ENCODE results near the gene CFAP92.
"Not testable (repeated sequence)": the region's sequence is repeated elsewhere in the genome, so short reads cannot be mapped to it uniquely, and the experiment has no call there.

CFAP92 gene

GRCh38 chr3:128906031-128906803, 87.7 kb downstream of the CFAP92 start:
- DNase-seq (ENCODE audit: low read depth, low spot score), result no peak

DNA sequence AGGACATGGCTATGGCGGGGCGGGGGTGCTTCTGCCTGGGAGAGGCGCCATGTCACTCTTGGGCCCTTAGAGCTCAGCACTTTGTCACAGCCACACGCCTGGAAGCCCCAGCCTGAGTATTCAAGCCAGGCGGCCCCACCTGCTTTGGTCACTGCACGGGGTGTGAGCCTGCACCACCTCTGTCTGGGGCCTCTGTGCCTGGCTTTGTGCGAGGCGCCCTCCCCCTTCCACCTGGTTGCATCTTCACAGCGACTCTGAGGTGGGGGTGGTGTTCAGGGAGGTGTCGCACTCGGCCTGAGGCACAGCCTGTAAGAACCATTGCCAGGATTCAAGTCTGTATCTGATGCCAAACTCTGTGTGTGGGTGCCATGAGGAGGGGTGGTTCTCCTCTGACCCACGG, 90.4 kb downstream of the CFAP92 start:
- no peak for DNase-seq (ENCODE audit: low read depth, low spot score)

GRCh38 chr3:128902426-128902825, 91.5 kb downstream of the CFAP92 start:
- DNase-seq (ENCODE audit: low read depth, low spot score), result no peak

DNA sequence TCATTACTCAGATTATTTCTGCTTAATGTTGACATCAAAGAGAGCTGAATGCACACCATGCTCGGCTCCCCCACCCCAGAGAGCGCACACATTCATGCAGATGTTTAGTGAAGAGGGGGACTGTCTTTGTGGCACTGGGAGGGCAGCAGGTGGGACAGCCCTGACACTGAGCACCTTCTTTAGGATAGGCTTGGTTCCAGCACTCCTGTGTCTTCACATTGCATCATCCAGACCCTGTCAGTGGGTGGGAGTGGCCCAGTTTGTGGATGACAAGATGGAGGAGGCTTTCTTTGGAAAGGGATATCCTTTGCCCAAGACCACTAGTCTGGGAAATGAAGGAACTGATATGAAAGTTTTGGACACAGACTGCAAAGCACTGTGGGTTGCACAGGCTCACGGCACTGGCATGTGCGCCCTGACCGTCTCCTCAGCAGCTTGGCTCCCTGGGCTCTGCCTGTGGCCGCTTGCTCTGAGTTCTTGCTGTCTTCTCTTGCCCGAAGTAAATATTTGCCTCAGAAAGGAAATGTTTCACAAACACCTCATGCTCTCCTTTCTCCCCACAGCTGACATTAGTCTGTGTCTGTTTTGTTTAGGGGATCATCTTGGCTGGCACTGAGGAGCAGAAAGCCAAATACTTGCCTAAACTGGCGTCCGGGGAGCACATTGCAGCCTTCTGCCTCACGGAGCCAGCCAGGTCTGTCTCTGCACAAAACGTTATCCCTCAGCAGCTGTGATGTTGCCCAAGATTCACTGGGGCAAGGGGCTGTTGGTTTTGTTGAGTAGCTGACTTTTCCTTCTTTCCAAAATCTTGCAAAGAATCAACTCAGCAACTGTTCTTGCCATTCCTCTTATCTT, 97.8 kb downstream of the CFAP92 start:
- no peak for DNase-seq (ENCODE audit: low read depth, low spot score)

DNA sequence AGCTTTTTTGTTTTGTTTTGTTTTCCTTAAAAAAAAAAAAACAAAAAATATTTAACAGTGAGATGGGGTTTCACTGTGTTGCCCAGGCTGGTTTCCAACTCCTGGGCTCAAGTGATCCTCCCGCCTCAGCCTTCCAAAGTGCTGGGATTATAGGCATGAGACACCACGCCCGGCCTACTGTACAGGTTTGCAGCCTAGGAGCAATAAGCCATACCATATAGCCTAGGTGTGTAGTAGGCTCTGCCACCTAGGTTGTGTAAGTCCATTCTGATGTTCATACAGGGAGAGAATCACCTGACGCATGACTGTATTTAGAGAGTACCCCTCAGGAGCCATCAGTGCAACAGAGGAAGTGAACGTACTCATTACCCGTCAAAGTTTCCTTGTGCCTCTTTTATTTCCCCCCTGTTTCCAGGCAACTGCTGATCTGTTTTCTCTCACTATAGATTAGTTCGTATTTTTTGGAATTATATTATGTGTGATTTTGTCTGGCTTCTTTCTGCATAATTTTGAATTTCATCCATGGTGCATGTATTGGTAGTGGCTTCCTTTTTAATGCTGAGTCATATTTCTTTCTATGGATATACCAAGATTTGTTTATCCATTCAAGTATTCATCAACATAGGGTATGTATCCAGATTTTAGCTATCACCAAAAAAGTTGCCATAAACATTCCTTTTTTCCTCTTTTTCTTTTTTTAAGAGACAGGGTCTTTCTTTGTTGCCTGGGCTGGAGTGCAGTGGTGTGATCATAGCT, 104.6 kb downstream of the CFAP92 start:
- no peak for DNase-seq (ENCODE audit: low read depth, low spot score)

DNA sequence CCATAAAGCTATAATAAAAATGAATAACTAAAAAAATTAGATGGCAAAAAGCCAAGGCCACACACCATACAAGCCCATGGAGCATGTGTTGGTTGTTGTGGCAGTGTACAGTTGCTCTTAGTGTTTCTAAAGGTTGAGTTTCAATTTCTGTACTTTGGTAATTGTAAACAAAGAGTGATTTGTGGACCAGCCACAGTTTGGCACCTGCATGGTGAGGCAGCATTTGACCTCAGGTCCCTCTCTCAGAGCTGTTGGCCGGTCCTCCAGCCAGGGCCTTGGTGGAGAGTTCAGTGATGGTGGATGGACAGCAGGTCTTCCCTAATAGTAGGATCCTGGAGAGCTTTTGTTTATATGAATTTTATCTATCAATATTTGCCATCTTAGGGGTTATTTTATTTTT, 108.9 kb downstream of the CFAP92 start:
- no peak for DNase-seq (ENCODE audit: low read depth, low spot score)

DNA sequence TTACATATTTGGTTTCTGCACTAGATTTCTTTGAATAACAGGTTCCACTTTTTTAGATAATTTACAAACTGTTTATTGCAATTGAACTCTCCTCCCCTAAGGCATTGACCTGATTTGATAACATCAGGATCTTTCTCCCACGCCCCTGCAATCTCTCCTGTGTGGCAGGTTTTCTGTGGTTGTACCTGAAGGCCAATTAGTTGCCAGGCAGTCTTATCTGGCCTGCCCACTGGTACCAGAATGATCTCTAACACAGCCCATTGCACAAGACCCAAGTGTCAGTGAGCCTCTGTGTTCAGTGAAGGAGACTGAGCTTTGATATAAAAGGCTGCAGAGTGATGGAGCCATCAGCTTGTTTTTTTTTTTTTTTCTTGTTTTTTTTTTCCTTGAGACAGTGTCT, 111.2 kb downstream of the CFAP92 start:
- DNase-seq (ENCODE audit: low read depth, low spot score), result no peak

- no peak for DNase-seq (ENCODE audit: low read depth, low spot score)
Measured at GRCh38 chr3:128881576-128881975, 112.3 kb downstream of the CFAP92 start.

GRCh38 chr3:128880455-128880854, 113.4 kb downstream of the CFAP92 start:
- not testable (repeated sequence) for DNase-seq (ENCODE audit: low read depth, low spot score)

DNA sequence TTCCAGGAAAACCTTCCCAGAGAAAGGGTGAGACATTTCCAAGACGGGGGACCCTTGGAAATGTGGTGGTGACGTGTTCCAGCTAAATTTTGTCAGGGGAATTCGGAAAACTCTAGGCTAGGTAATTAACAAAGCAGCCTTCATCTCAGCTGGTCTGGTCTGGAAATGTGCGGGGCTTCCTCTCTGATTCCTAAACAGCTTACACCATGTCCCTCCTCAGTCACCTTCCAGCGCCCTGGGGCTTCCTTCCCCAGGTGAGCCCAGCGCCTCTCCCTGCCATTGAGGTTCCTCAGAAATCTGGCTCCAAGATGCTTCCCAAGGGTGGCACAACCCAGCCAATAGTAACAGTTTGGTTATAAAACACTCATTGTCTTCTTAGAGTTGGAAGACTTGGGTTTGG, 113.9 kb downstream of the CFAP92 start:
- no peak for DNase-seq (ENCODE audit: low read depth, low spot score)

GRCh38 chr3:128879125-128879969, 114.5 kb downstream of the CFAP92 start, which contains the start of gene ACAD9:
ACAD9 (plus strand) TSS chr3:128879620; CDS start chr3:128879692, 72 bp downstream.
- DNase-seq (ENCODE audit: low read depth, low spot score), result peak; percentile 94

DNA sequence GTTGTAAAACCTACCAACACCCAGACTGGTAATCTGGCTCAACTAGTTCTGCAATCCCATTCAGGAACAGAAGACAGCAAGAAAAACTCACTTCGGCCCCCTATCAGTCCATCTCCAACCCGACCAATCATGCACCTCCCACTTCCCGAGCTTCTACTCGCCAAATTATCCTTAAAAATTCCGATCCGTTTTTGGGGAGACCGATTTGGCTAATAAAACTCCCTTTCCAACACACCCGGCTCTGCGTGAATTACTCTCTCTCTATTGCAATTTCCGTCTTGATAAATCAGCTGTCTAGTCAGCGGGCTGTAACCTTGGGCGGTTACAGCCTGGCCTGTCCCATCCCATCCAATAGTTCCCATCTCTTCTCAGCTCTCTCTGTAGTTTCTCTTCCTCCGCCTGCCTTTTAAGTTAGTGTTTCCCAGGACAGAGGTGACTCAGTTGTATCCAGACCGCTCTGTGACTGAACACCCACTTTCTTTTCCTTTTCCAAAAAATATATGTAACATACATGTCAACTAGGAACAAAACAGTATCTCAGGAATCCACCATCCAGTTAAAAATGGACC, 115.2 kb downstream of the CFAP92 start:
- no peak for DNase-seq (ENCODE audit: low read depth, low spot score)

DNA sequence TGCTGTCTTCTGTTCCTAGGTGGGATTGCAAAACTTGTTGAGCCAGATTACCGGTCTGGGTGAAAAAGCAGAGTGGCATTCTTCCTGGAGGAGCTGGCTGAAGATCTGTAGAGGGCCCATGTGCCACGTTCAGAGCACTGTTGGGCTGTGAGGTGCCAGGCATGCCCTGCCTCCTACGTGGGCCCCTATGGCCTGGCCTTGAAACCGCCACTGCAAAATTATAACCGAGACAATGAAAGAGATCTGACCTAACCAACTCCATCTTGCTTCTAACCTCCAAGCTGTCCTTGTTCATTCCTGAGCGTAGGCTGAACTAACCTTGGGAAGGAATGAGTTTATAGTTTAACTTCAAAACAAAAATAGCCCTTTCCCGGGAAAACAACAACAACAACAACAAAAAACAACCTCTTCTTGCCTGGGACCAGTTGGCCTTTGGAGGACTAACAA, 115.8 kb downstream of the CFAP92 start:
- no peak for DNase-seq (ENCODE audit: low read depth, low spot score)

DNA sequence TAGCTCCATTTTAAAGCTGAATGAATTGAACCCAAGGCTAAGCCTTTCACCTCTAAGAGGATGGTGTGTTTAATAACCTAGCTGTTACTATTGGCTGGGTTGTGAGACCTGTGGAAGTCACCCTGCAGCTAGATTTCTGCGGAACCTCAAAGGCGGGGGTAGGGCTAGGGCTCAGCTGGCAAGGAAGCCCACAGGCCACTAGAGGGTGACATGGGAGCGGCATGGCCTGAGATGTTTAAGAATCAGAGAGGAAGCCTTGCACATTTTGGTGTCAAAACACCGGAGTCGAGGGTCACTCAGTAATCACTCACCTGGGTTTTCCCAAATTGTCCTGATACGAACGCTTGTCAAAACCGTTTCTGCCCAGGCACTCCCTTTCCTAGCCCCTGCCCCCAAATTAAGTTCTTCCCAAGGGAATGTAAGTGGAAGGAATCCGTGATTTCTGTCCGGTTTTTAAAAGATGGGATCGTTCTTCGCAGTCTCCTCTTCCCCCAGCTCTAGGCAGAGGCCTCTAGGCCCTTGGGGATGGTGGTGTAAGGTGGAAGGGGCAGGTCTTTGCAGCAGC, 118.2 kb downstream of the CFAP92 start:
- DNase-seq (ENCODE audit: low read depth, low spot score), result peak; percentile 28

- no peak for DNase-seq (ENCODE audit: low read depth, low spot score)
Measured at GRCh38 chr3:128874481-128875180, 119.2 kb downstream of the CFAP92 start.

DNA sequence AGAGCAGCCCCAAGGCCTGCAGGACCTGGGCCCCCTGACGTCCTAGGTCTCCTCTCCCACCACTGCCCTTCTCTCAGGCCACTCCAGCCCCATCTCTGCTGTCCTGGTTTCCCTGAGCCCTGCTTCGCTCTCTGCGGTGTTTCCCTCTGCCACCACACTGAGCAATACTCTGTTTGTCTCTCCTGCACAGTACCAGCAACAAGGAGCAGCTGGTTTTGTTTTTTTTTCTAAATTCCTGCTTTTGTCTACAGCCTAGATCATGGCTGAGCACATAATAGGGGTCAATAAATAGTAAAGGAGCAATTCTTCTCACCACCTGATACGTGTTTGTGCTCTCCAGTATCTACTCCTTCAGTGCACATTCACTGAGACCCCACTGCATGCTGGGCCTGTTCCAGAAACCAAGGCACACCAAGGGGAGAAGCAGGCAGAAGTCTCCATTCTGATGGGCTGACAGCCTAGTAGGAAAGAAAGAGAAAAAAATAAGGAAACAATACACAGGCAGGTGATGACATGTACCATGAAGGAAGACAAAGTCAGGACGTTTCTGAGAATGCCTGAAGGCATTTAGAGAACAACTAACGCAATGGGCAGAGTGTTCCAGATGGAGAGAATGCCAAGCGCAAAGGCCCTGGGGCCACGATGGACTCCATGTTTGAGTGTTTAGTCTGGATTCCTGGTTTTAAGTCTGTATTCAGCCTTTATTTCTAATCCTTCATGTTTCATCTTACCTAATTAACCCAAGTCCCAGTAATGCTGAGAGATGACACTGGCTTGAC, 120.4 kb downstream of the CFAP92 start:
- DNase-seq (ENCODE audit: low read depth, low spot score), result no peak

GRCh38 chr3:128872744-128873143, 121.1 kb downstream of the CFAP92 start:
- DNase-seq (ENCODE audit: low read depth, low spot score), result no peak

- DNase-seq (ENCODE audit: low read depth, low spot score), result no peak
Measured at GRCh38 chr3:128872282-128872681, 121.6 kb downstream of the CFAP92 start.

GRCh38 chr3:128870347-128870746, 123.5 kb downstream of the CFAP92 start:
- no peak for DNase-seq (ENCODE audit: low read depth, low spot score)

Measured in activated CD4-positive, CD25-positive, alpha-beta regulatory T cell treated with anti-CD3 and anti-CD28 coated beads, Interleukin-2, amount 50 U/mL, for 16 hours (primary cell).